T-helper 22 cell (primary cell): ENCODE measurements around the gene ERP29.
"Not testable (repeated sequence)": the region's sequence is repeated elsewhere in the genome, so short reads cannot be mapped to it uniquely, and the experiment has no call there.

Experiments
- DNase-seq: peaks from one replicate; pipeline ENCODE4 v3.0.0-alpha.2; 2020; ENCODE audit warnings: low read depth

Gene ERP29

DNA sequence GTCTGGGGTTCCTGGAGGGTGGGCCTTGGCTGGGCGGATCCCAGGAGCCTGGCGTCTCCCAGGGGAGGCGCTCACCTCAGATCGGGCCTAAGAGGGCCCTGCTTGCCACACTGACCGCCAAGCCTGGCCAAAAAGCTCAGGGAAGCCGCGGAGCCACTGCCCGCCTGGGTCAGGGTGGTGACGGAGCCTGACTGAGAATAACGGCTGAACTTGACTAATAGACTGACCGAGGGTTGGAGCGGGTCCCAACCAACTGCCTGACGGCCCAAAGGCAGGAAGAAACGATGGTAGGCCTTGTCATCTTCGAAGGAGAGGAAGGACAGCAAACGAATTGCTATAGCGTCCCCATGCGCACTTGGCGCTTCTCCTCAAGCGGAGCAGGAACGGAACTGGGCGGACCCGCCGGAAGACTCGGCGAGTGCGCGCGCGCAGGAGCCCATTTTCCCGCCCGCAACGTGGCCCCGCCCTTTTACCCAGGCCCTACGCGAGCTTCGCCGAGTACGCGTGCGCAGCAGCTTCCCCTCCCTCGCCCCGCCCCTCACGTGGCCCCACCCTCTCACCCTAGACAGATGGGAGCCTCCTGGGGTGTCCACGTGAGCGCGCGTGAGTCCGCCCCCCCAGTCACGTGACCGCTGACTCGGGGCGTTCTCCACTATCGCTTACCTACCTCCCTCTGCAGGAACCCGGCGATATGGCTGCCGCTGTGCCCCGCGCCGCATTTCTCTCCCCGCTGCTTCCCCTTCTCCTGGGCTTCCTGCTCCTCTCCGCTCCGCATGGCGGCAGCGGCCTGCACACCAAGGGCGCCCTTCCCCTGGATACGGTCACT lies at the start of gene ERP29, which contains the start of gene TMEM116:
TSS of gene ERP29 (plus strand) at position 652 of the 826 bp plus-strand sequence. CDS start at position 692, 40 bp downstream.
TSS of gene TMEM116 (minus strand) at position 391 of the 826 bp plus-strand sequence. CDS start 7,895 bp downstream, outside the sequence.
- DNase-seq = peak; percentile 100

DNA sequence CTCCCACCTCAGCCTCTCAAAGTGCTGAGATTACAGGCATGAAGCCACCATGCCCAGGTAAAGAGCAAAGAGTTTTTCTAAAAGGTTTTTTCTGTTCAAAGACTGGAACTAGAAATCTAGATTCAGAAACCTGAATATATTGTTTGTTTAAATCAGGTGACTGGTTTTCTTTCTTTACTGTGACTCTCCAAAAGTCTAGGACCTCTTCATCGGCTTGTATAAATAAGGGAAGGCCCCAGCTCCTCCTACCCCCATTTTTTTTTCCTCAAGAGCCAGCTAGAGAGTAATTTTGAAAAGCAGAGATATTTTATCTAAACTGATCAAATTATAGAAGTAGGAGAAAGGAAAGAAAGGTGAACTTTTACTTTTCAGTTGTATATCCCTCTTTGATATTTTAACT lies 48.3 kb upstream of the ERP29 start:
- DNase-seq = no peak

DNA sequence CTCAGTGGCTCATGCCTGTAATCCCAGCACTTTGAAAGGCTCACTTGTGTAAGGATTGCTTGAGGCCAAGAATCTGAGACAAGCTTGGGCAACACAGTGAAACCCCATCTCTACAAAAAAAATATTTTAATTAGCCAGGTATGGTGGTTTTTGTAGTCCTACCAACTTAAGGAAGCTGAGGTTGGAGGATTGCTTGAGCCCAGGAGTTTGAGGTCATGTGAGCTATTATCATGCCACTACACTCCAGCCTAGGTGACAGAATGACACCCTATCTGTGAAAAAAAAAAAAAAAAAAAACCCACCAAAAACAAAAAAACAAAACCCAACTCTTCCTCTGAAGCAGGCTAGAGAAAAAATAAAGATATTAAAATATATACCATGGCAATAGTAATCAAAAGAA lies 41.4 kb upstream of the ERP29 start:
- DNase-seq = no peak

DNA sequence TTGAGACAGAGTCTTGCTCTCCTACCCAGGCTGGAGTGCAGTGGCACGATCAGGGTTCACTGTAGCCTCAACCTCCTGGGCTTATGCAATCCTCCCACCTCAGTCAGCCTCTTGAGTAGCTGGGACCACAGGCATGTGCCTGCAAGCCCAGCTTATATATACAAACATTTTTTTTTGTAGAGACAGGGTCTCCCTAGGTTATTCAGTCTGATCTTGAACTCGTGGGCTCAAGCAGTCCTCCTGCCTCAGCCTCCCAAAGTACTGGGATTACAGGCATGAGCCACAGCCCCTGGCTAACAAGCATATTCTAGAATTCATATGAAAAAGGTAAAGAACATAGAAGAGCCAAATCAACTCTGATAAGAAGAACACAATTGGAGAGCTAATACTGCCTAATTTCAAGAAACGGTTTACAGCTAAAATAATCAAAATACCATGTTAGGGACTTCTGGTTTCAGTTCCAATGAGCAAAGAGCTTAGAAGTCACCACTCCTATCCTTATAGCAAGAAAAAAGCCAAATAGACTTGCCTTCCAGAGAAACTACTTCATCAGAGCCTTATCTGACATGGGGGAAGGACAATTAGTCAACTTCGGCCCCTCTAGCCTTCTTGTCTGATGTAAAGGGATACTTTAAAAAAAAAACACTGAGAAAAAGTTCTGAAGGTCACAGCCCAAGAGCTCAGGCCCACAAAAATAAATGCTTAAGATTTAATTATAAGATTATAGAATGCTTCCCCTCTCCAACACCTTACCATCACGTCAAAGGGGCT lies 37.9 kb upstream of the ERP29 start:
- DNase-seq = no peak

DNA sequence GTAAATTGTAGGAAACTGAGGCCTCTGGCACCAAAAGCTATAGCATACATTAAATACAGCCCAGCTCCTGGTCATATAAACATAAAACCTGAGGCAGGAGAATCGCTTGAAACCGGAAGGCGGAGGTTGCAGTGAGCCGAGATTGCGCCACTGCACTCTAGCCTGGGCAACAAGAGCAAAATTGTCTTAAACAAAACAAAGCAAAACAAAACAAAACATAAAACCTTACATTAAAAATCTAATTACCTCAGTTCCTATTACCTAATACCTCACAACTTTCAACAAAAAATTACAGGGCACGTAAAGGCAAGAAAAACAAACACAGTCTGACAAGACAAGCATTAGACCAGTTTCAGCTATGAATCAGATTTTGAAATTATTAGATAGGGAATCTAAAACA lies 36.9 kb upstream of the ERP29 start:
- no peak for DNase-seq

DNA sequence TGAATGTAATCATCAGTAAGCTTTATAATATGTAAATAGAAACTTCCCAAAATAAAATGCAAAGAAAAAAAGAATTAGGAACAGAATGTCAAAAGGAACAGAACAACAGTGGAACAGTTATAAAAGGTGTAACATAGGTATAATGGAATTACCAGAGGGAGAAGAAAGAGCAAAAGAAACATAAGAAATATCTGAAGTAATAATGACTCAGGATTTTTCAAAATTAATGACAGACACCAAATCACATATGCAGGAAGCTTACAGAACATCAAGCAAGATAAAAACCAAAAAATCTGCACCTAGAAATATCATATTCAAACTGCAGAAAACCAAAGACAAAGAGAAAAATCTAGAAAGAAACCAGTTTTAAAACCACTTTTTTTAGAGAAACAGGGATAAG lies 36.4 kb upstream of the ERP29 start:
- DNase-seq = no peak

DNA sequence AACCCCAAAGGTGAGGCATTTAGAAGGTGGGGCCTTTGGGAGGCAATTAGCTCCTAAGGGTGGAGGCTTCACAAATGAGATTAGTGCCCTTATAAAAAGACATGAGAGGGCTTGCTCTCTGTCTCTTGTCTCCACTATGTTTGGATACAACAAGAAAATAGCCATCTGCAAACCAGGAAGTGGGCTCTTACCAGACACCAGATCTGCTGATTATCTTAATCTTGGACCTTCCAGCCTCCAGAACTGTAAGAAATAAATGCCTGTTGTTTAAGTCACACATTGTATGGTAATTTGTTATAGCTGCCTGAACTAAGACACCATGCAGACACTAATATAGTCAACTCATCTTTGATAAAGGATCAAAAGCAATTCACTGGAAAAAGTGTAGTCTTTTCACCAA lies 34.7 kb upstream of the ERP29 start:
- no peak for DNase-seq

DNA sequence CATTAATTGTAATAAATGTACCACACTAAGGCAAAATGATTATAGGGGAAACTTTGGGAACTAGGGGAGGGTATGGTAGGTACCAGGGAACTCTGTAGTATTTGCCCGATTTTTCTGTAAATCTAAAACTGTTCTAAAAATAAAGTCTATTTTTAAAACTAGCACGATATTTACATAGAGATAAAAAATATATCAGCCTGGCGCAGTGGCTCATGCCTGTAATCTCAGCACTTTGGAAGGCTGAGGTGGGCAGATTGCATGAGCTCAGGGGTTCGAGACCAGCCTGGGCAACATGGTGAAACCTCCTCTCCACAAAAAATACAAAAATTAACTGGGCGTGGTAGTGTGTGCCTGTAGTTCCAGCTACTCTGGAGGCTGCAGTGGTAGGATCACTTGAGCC lies 32.6 kb upstream of the ERP29 start:
- DNase-seq = no peak

DNA sequence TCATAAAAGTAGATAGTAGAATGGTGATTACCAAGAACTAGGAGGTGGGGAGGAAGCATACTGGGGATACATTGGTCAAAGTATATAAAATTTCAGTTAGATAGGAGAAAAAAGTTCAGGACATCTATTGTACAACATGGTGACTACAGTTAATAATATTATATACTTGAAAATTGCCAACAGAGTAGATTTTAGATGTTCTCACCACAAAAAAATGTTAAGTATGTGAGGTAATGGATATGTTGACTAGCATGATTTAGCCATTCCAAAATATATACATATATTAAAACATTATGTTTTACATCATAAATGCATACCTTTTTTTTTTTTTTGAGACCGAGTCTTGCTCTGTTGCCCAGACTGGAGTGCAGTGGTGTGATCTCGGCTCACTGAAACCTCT lies 31.2 kb upstream of the ERP29 start:
- no peak for DNase-seq

DNA sequence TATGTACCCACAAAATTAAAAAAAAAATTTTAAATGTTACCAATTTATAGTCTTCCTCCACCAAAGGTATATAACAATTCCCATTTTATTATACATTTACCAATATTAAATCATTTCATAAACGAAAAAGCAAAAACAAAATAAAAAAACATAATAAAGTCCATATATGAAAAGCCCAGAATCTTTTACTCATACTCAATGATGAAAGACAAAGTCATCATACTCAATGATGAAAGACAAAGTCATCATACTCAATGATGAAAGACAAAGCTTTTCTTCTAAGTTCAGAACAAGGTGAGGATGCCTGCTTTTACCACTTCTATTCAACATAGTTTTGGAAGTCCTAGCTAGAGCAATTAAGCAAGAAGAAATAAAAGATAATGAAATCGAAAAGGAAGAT lies 28.4 kb upstream of the ERP29 start:
- DNase-seq = no peak

DNA sequence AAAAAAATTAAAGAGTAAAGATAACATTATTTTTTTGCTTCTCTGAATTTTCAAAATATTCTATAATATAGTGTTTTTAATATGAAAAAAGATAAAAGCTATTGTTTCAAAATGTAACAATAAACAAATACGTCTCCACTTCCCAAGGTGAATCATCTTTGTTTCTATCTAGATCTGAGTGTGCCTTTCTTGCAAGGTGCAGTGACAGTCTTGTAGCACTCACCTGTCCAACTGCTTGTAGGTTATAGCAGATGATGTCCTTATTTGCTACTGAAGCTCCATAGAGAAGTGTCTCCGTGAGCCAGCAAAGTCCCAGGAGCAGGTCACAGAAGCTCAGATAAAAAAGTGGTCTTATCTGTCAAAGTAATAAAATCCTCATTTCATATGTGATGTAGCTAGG lies 21.7 kb upstream of the ERP29 start:
- DNase-seq = no peak

DNA sequence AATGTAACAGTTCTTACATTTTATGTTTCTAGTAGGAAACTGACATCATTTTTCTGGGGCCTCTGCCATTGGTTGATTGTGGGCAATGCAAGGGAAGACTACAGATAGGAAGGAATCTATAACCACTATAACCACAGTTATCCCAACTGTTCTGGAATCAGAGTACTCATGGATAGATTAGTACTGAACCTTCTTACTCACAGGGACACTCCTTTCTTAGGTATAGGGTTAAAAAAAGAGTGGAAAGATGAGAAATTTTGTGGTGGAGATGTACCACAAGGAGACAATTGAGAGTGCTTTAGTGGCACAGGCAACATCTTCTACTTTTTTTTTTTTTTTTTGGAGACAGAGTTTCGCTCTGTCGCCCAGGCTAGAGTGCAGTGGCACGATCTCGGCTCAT lies 21.3 kb upstream of the ERP29 start:
- DNase-seq = no peak

DNA sequence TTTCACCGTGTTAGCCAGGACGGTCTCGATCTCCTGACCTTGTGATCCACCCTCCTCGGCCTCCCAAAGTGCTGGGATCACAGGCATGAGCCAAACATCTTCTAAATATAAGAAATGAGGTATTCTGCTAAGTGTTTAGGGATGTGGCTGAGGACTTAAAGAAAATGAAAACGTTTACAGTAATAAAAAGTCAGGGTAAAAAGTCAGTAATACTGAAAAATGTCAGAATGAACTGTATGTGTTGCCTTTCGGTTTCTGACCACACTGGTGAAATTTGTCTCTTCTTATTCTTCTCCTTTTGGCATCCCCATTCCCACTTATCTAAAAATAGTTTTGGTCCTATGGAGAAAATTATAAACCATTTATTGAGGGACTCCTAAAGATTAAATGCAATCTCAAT lies 20.8 kb upstream of the ERP29 start:
- DNase-seq = no peak

DNA sequence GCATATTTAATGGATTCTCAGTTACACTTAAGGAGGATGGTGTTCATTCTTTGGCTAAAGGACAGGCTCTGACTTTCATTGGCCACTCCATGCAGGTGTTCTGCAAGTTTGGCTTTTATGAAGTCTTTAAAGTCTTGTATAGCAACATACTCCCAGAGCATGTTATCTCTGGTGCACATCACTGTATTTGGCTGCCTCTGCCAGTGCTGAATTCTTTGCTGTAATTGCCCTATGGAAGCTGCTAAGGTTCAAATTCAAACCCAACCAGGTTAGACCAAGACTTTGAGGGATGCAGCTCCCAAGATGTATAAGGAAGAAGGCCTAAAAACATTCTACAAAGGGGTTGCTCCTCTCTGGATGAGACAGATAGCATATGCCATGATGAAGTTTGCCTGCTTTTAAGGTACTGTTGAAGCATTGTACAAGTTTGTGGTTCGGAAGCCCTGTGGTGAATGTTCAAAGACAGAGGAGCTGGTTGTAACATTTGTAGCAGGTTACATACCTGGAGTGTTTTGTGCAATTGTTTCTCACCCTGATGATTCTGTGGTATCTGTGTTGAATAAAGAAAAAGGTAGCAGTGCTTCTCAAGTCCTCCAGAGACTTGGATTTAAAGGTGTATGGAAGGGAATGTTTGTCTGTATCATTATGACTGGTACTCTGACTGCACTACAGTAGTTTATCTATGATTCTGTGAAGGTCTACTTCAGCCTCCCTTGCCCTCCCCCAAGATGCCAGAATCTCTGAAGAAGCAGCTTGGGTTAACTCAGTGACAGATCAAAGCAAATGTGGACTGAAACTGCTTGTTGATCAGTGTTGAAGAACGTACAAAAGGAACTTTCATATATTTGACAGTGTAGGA lies 19.7 kb upstream of the ERP29 start:
- peak; percentile 16 for DNase-seq

DNA sequence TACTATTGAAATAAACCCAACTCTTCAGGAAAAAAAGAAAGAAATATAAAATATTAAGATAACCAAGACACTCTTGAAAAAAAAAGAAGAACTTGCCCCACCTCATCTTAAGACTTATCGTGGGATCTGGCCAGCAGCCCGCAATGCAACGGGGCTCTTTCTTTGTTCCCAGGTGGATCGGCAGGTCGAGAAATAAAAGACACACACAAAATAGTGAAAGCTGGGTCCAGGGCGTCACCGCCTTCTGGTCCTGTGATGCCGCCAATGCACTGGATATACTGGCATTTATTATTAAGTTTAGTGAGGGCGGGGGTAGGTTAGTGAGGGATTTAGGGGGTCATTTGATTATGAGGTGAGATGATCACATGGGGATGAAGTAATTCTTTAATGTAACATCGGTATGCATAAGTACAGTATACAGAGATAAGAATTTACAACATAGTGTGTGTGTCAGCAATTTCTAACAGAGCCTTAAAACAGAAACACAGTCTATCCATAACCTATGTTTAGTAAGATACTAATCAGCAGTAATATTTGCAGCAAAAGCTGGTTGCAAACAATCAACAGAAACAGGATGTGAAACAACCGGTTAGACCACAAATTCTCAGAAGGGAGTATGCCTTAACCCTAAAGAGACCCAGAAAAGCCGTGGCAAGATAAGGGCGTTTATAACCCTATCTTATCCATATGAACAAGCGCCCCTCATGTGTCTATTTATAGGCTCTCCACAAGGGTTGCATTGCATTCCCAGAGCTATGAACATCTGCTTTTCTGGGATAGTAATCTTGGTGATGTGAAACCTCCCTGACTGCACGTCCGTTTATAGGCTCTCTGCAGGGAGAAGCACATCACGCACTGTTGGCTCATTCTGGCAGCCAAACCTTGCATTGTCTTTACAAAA lies 18.8 kb upstream of the ERP29 start:
- peak; percentile 11 for DNase-seq

DNA sequence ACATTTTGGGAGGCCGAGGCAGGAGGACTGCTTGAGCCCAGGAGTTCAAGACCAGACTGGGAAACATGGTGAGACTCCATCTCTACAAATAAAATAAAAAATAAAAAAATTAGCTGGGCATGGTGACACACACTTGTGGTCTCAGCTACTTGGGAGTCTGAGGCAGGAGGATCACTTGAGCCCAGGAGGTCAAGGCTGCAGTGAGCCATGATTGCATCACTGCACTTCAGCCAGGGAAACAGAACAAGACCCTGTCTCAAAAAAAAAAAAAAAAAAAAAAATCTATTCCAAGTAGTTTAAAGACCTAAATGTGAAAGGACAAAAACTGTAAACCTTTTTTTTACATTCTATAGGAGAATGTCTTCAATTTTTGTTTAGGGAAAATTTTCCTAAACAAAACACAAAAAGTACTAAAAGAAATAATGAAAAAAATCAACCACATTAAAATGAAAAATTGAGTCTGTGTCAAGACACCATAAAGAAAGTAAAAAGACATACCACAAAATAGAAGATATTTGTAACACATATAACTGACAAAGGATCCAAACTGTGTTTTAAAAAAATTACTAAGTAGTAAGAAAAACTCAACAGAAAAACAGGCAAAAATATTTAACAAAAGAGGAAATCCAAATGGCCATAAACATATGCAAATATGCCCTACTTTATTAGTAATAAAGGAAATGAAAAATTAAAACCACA lies 17.3 kb upstream of the ERP29 start:
- no peak for DNase-seq

DNA sequence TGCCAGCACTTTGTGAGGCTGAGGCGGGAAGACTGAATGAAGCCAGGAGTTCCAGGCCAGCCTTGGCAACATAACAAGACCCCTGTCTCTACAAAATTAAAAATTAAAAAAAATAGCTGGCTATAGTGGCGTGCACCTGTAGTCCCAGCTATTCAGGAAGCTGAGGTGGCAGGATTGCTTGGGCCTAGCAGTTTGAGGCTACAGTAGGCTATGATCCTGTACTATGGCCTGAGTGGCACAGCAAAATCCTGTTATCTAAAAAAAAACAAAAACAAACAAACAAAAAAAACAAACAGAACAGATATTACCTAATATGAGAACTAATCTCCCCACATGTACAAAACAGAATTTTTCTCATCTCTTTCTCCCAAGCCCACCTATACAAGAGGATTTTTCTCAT lies 15.9 kb upstream of the ERP29 start:
- DNase-seq = no peak

DNA sequence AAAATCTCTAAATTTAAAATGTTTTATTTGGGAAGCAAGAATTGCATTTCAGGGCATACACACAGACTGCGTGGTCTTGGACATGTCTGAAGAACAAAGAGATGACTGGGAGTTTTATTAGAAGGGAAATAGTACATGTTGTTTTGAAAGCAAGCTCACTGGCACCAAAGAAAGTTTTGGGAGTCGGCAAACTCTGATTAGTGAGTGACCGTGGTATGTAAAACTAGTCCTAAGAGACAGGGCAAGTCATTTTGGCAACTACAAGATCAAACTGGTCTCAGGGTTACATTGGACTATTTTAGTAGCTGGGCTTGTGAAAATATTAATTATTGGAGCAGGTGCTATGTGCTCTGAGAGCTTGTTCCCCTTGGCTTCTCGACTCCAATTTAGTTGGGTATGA lies 15.2 kb upstream of the ERP29 start:
- DNase-seq = no peak

DNA sequence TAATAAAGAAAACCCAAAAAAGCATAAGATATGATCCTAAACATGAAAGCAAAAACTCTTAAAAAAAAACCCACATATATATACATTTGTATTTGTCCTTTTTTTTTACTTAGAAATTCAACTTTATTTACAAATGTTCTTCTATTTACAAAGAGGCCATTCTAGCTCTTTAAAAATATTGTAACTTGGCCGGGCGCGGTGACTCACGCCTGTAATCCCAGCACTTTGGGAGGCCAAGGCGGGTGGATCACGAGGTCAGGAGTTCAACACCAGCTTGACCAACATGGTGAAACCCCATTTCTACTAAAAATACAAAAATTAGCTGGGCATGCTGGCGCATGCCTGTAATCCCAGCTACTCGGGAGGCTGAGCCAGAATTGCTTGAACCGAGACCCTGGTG lies 14.1 kb upstream of the ERP29 start:
- DNase-seq = not testable (repeated sequence)

DNA sequence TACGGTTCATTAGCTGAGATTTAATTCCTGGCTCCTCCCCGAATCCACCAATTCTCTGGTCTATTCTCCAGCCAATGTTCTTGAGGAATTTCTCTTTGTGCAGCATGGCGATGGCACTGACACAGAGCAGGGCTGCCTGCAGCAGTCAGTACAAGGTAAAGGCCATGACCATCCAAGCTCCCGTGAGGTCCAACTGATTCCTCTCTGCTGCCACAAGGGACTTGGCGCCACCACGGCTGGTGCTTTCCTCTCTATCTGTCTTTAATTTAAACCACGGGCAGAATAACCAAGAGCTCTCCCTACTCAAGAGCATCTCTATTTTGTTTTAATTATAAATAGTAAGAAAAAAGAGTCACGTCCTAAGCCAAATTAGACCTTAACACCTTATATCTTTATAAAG lies 12.4 kb upstream of the ERP29 start:
- DNase-seq = no peak

DNA sequence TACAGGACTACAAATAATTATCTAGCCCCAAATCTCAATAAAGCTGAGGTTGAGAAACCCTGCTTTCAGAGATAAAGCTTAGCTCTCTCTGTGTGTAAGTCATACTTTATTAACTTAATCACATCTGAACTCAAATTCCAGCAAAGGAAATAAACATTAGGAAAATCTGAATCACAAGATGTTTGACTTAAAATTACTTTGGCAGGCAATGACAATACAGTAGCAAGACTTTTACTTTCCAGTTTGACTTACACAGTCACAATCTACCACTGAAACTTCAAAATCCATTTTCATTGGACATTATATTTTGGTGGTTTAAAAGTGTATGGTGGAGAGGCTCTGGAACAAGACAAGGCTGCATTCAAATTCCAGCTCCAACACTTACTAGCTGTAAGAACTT lies 11.7 kb upstream of the ERP29 start:
- DNase-seq = no peak
